Right renal cortex interstitium (tissue), 3 donors: ENCODE measurements around the gene VWDE. TPM values are rescaled to one million over a fixed set of nuclear protein-coding genes. Genes with fewer than 3 reads are reported as not detected.

Experiments
- DNase-seq, 3 donors: peaks; one replicate each; pipeline ENCODE4 v3.0.0-alpha.2; 2013; ENCODE audit warnings: low read depth in 3 of 3, low spot score in 2 of 3
- polyA plus RNA-seq, 3 donors: library from polyadenylated mRNA; unstranded; fragments of 120-200 nt; gene quantifications; one replicate each; pipeline ENCODE4 v1.2.1, GENCODE V29; 2013; ENCODE audit not compliant: insufficient read length in 3 of 3

Gene VWDE
- polyA plus RNA-seq, 3 donors, result 3.1 to 5.1 (median 3.8) TPM

DNA sequence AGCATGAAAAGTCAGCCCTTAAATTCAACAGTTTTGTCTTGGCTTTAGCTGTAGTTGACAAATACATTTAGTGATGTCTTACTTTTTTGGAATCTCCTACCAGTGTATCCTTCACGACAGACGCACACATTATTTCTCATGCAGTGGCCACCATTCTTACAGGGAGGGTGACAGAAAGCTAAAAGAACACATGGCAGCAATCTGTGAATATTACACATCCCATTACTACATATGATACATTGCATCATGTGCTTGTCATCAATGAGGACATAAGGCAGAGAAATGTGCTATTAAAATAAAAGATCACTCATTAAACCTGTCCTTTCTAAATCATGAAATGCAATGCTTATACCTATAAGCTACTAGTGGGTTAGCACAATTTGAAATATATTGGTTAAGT, 66.6 kb downstream of the VWDE start:
- no peak for DNase-seq

DNA sequence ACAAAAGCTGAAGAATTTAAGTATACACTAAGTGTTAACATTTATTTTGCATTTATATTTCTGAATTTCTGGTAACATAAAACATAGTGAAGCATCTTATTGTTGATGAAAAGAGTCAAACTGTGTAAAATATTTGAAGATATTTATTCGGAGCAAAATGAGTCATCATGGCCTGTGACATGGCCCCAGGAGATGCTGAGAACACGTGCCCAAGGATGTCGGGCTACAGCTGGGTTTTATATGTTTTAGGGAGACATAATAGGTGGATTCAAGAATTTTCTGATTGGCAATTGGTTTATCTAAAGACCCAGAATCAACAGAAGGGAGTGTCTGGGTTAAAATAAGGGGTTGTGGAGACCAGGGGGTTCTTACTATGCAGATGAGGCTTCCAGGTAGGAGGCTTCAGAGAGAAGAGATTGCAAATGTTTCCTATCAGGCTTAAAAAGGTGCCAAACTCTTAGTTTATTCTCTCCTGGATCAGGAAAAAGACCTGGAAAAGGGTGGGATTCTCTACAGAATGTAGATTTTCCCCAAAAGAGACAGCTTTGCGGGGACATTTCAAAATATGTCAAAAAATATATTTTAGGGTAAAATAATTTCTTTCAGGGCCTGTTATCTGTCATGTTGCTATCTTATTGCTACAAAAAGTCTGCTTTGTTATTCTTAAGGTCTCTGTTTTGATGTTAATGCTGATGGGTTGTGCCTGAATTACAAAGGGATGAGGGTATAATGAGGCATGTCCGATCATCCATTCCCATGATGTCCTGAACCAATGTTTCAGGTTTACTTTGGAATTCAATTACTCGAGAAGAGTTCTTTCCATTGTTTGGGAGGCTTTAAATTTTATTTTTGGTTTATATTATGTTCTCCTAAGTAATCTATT, 74.5 kb downstream of the VWDE start:
- DNase-seq, result no peak

DNA sequence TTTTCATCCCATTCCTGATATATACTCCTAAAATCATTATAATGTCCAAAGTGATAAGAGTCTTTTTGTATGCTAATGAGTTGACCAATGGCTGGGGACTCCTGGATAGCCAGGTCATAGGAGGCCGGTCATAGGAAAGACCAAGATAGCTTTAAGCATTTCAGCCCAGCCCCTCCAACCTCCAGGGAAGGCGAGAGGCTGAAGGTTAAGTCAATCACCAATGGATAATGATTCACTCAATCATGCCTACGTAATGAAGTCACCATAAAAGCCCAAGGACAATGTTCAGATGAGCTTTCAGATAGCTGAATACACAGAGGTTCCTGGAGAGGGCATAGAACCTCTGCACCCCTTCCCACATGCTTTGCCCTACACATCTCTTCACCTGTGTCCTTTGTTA, 75.7 kb downstream of the VWDE start:
- DNase-seq, result no peak

DNA sequence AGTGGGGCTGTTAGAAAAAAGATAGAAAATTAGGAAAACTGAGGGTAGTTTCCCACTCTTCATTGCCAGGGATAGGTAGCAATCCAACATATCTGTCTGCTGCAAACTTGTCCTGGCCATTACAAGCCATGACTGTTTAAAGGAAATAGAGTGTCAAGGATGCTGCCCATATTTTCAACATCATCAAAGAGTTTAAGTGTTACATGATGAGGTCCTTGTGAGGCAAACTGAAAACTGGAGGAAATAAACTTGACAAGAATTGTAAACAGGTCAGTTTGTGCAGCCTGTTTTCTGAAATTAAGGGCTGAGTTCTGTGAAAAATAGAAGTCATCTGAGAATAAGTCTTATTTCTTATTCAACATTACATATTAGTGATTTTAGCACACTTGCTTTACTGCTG, 78.0 kb downstream of the VWDE start:
- DNase-seq, result no peak

DNA sequence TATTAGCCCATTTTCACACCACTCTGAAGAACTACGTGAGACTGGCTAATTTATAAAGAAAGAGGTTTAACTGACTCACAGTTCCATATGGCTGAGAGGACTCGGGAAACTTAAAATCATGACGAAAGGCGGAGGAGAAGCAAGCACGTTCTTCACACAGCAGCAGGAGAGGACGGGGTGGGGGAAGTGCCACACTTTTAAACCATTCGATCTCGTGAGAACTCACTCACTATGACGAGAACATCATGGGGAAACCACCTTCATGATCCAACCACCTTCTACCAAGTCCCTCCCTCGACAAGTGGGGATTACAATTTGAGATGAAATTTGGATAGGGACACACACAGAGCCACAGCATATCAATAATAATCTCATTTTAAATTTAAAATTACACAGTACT, 80.2 kb downstream of the VWDE start:
- no peak for DNase-seq

DNA sequence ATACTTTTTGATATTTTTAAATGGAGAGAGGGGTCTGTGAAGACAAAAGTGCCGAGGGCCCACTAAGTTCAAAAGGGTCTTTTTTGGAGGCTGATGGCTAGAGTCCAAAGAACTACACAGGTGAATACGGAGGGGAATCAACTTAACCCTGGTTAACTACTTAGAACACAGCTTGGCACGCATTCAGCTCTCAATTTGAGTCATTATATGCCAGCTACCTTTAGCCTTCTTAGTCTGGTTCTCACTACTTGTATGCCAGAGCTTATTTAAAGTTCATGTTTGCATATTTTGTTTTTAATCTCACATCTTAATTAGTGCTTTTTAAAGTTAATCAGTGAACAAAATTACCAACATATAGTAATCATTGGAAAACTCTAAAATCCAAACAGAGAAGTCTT, 80.8 kb downstream of the VWDE start:
- DNase-seq, result no peak

DNA sequence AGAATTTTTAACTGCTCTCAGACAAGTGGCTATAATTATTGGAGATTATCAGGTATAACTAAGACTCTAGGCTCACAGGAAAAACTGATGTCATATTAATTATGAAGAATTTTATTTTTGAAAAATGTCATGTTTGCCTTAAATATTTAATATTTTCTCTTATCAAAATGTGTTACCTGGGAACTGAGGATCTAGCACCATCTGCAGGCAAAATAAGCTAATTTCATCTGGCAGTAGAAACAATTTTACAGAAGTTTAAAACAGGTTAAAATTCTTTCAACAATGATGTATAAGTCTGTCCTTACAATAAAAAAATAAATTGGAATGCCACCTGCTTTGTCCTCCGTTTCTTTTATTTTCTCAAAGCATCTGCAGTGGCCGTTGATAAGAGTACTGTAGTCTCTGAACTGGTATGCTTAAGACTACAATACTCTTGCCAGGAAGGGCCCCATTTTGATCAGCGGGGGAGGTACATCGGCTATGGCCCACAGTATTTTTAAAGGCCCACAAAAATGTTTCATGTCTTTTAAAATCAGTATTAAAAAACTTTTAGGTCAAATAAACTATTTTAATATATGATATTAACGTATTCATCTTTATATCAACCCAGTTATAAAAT, 81.3 kb downstream of the VWDE start:
- no peak for DNase-seq

DNA sequence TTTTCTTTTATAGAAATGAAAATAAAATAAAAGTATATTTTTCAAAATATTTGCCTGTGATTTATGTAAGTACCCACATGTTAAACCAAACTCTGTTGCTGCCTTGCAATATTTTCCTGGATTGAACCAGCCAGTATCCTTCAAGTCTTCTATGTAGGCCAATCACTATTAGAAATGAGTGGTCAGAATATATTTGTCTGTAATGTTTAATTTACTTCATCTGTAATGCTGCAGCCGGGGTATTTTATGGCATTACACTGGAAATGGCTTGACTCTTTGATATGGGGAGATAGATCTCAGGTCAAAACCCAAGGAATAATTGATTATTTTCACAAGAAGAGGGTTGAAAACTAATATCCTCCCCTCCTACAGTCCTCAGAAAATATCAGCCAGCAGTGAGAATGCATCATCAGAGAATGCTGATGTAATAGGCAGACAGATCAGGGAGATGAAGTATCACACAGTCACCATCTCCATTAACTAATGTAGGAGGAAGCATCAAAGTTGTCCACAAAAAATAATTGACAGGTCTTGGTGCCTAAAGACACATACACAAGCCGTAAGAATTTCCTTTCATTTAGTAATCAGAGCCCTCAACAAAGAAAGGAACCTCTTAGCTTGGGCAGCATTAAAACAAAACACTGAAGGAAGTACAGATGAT, 82.5 kb downstream of the VWDE start:
- no peak for DNase-seq

DNA sequence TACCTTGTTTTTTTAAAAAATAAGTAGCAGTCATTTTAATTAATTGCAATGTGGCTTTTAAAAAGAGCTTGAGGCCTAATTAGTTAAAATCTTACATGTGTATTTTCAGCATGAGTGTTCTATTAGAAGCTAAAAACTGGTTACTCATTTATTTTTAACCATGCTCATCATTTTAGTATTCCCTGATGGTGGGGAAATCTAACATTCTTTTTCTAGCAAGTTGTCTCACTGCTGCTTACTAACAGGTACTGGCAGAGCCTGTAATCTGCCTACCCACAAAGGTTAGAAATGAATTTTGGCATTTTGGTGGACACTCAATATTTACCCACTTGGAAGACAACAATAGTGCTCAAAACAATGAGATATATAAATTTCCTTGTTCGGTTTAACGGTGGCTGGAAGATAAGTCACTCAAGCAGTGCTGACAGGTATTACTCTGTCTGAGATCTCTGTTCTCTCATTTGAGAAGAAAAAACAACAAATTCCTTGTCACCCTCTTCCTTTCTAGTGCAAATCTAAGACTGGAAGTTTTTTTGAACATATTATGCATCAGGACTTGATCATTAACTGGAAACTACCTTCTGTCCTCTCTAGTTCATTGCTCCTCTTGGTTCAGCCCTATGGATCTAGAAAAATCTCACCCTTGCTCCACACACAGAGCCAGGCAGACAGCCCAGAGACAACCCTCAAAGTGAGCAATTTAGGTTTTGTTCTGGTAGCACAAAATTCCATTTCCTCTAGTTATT, 83.3 kb downstream of the VWDE start:
- DNase-seq, result no peak

DNA sequence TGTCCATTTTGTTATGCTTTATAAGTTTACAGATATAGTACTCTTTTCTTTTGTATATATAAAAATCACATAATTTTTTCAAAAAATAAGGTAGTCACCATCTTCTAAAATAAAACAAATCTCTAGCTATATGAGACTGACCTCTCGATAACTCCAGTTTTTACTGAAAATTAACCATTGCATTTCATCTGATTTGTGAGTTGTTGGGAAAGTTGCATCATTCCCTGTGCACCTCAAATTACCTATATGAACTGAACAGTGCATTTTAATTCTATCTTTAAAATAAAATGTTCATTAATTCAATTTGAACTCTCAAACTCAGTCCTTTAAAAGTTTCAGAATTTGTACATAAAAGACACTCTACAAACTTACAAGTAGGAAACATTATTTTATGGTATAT, 86.0 kb downstream of the VWDE start:
- DNase-seq, result no peak

DNA sequence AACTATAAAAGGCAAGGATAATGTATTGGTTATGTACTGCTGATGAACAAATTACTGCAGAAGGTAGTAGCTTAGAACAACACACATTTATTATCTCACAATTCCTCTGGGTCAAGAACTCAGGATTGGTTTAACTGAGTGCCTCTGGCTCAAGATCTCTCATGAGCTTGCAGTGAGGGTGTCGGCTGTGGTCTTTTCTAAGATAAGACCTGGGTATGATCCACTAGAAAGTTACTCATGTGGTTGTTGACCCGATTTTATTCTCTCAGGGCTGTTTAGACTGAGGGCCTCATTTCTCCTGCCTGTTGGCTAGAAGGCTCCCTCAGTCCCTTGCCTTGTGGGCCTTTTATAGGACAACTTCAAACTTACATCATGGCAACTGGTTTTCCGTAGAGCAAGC, 86.7 kb downstream of the VWDE start:
- no peak for DNase-seq

DNA sequence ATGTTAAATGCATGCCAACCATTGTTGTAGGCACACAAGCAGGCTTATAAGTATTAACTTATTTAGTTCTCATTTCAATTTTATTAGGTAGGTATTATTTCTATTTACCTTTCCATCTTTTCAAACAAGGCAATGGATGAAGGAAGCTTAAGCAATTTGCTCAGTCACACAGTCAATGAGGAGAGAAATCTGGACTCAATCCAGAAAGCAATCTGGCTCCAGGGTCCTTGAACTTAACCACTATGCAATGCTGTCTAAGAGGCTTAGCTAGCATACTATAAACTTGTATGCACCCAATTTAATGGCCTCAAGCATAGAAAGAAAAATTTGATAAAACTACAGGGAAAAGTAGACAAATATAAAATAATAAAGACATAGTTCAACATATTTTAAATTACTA, 88.6 kb downstream of the VWDE start:
- DNase-seq, result no peak

DNA sequence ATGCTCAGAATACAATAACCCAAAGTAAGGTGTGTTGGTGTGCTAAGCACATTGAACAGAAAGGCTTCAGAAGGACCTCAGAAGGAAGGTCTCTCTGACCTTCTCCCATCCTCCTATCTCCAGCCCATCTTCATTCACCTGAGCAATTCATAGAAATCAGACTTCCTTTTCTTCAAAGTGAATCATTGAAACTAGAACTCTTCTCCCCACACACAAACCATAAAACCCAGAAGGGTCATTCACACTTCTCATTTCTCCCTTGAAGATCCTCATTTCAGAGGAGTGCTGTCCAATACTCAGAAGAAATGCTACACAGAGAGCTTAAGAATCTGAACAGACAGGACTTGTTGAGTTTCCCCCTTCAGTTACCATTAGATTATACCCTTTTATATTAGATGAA, 89.5 kb downstream of the VWDE start:
- no peak for DNase-seq

DNA sequence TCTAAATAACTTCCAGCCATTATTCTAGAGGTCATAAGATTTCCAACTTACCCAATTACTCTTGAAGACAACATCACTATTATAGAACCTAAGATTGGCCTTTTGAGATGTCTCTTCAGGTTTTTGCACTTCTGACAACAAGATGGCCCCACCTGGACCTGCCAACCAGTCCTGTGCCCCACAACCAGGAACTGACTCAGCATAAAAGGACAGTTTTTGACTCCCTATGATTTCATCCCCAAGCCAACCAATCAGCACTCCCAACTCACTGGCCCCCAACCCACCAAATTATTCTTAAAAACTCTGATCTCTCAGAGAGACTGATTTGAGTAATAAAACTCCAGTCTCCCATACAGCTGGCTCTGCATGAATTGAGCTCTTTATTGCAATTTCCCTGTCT, 98.2 kb downstream of the VWDE start:
- DNase-seq, result no peak

DNA sequence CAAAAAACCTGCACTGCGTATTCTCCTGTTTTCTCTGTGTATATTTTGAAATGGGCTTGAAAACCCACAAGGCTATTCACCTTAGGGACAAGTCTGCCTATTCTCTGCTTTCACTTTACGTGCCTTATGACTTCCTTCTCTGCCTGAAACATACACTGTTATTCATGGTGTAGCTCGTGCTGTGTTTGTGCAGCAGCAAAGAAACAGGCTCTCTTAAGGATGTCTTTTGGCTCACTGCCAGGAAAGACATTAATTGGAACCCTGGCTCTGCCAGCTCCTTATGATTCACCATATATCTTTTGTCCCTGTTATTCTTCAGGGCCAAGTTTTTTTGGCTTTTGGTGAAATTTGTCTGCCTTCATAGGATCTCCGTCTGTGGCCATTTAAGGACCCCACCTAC, 100.2 kb downstream of the VWDE start:
- no peak for DNase-seq

DNA sequence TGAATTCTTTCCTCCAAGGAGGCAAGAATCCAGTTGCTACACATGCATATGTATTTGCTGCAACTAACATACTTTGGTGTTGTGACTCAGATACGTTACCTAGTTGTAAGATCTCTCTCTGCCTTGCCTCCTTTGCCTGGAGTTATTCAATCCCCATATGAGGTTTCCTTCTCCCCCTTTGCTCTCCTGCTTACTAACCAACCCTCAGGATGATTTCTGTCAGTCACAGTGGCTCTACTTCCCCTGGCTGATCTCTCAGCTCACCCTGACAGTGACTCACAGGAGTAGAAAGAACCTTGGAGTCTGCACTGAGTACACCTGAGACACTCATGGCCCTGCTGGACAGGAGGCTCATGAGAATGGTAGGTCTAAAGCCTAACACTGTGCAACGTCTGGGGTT, 100.6 kb downstream of the VWDE start:
- DNase-seq, result no peak

DNA sequence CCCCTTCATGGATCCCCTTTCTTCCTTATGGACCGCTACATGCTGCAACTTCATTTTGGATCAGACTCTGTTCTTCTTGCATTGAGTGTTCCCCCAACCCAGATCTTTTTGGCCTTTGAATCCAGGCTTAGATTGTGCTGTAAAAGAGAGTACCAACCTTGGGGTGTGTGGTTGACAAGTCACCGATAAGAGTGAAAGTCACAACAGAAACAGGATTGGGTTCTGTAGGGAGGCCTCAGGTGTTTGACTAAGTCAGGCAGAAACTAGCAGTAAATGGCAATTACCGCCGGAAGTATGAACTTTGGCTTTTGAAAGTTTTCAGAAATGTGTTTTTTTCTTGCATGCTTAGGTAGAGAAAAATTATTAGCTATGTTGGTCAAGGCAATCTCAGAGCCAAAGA, 103.2 kb downstream of the VWDE start:
- DNase-seq, result no peak

DNA sequence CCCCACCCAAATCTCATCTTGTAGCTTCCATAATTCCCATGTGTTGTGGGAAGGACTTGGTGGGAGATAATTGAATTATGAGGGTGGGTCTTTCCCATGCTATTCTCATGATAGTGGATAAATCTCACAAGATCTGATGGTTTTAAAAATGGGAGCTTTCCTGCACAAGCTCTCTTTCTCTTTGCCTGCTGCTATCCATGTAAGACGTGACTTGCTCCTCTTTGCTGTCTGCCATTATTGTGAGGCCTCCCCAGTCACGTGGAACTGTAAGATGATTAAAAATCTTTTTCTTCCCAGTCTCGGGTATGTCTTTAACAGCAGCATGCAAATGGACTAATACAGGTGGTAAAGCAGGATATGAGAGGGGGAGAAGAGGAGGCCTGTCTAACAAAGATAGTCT, 104.3 kb downstream of the VWDE start:
- DNase-seq, result no peak

DNA sequence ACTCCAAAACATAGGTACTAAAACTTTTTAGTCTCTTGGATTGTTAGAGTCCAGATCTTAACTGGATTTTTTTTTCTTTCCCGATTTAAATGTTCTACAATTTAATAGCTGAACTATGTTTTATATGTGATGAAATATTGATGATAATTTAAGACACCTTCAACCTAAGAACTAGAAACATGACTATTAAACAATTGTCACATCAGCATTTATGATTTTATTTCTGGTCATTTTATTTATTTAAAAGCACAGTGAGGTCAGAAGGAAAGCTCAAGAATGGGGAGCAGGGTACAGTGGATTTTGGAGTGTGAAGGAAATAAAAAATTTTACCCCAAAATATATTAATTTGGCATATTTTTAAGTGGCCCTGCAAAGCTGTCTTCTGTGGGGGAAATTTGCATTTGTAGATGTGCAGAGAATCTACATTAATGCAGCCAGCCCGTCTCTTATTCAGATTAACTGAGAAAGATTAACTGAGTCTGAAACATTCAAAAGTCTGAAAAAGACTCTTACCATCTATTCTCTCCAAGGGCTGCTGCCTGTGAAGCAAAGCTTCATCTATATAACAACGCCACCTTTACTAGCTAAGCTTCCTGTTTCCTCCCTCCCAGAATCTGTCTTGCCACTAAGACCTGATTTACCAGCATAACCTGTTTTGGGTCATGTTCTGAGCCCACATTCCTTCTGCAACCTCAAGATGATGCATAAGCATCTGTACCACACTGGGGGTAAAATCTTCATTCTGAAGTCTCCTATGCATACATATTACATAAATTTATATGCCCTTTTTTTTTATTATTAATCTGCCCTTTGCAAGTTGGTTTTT, 106.2 kb downstream of the VWDE start:
- no peak for DNase-seq

DNA sequence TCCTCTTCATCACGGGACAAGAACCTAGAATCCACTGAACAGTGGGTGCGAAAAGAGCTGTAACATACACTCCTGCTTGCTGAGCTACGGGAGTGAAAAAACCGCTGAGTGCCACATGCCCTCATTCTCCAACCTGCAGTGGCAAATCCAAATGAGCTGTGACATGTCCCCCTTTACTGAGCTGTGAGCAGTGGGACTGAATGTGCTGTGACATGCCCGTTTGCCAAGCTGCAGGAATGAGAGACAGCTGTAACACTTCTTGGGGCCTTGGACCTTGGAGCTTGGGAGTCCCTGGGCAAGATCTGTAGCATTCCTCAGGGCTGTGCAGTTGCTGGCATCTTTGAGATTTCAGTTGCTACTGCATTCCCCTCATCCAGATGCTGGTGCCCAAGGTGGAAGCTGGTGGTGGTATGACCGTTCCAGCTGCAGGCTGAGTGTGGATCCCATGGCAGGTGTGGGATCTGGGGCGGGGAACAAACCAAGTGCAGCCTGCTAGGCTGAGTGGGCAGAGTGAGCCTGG, 107.6 kb downstream of the VWDE start:
- no peak for DNase-seq
